ENCODE data around the gene PPP2R5A.
"Not testable (repeated sequence)": the region's sequence is repeated elsewhere in the genome, so short reads cannot be mapped to it uniquely, and the experiment has no call there.

PPP2R5A gene

DNA sequence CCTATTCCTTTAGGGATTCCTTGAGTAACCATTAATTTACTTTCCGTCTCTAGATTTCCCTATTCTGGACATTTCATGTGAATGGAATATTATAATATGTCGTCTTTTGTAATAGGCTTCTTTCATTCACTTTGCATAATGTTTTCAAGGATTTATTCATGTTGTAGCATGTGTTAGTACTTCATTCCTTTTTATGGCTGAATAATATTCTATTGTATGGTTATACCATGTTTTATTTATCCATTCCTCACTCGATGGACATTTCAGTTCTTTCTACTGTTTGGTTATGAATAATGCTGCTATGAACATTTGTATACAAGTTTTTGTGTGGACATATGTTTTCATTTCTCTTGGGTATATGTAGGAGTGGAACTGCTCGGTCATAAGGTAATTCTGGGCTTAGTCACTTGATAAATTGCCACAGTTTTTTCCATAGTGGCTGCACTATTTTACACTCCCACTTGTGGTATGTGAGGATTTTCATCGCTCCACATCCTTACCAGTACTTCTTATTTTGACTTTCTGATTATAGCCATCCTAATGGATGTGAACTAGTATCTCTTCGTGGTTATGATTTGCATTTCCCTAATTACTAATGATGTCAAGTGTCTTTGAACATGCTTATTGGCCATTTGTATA is 17.7 kb downstream of the PPP2R5A start:
- Histone ChIP-seq H3K9me2 (replicated peaks; ENCODE audit: insufficient read depth, low read length) (no peaks in the 10 kb centered on the region), H3K4me3 (ENCODE audit: insufficient read depth, low read length, poor library complexity, severe bottlenecking) (no peak overlapping the region), H3K9ac (ENCODE audit: low read length) (no peak overlapping the region), H3F3A (ENCODE audit: insufficient read depth) (no peaks in the 10 kb centered on the region; the same call in 1 of the 2 replicates), H3K36me3 (ENCODE audit: low read length) (peaks cover 11% of the 10 kb centered on the region; the same call in 1 of the 2 replicates), H3K4me2 (ENCODE audit: low read depth, low read length, poor library complexity, severe bottlenecking) (no peak overlapping the region), H3K79me2 (ENCODE audit: insufficient read depth, low read length) (peaks cover 86% of the 10 kb centered on the region), H4K20me1 (ENCODE audit: low read depth, low read length) (peaks cover 15% of the 10 kb centered on the region; the same call in 1 of the 2 replicates), H3K27ac (ENCODE audit: low read depth, low read length) (no peak overlapping the region), H2AFZ (ENCODE audit: low read depth, low read length, severe bottlenecking) (no peak overlapping the region), H3K27me3 (ENCODE audit: low read length) (no peaks in the 10 kb centered on the region), H3K9me3 (ENCODE audit: insufficient read depth, low read length) (no peaks in the 10 kb centered on the region)
- TF ChIP-seq EZH2phosphoT487 (conservative IDR thresholded peaks at IDR 0.05; ENCODE audit: low read length) = no peak

DNA sequence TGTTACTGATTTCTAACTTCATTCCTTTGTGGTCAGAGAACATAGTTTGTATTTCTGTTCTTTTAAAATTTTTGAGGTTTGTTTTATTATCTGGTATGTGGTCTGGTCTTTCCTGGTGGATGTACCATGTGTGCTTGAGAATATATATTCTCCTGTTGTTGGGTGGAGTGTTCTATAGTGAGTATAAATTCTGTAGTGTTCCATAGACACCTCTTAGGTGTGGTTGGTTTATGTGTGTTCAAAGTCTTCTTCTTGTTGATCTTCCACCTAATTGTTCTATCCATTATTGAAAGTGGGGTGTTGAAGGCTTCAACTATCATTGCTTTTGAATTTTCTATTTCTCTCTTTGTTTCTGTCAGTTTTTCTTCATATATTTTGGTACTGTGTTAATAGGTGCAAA is 20.1 kb downstream of the PPP2R5A start:
- no peak overlapping the region for H3K27ac ChIP-seq (ENCODE audit: low read depth, low read length)
- no peaks in the 10 kb centered on the region for H3K27me3 ChIP-seq (ENCODE audit: low read length)
- H4K20me1 ChIP-seq (ENCODE audit: low read depth, low read length) = peaks cover 14% of the 10 kb centered on the region; the same call in 1 of the 2 replicates
- peaks cover 12% of the 10 kb centered on the region; the same call in 1 of the 2 replicates for H3K36me3 ChIP-seq (ENCODE audit: low read length)
- H3K9me3 ChIP-seq (ENCODE audit: insufficient read depth, low read length) = no peaks in the 10 kb centered on the region
- no peak for TF ChIP-seq EZH2phosphoT487 (conservative IDR thresholded peaks at IDR 0.05; ENCODE audit: low read length)
- TF ChIP-seq, protein P1, sequence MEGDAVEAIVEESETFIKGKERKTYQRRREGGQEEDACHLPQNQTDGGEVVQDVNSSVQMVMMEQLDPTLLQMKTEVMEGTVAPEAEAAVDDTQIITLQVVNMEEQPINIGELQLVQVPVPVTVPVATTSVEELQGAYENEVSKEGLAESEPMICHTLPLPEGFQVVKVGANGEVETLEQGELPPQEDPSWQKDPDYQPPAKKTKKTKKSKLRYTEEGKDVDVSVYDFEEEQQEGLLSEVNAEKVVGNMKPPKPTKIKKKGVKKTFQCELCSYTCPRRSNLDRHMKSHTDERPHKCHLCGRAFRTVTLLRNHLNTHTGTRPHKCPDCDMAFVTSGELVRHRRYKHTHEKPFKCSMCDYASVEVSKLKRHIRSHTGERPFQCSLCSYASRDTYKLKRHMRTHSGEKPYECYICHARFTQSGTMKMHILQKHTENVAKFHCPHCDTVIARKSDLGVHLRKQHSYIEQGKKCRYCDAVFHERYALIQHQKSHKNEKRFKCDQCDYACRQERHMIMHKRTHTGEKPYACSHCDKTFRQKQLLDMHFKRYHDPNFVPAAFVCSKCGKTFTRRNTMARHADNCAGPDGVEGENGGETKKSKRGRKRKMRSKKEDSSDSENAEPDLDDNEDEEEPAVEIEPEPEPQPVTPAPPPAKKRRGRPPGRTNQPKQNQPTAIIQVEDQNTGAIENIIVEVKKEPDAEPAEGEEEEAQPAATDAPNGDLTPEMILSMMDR (IDR thresholded peaks at IDR 0.05; ENCODE audit: insufficient read depth, low read length, poor library complexity, severe bottlenecking) = no peak
- no peak overlapping the region for H3K4me3 ChIP-seq (ENCODE audit: insufficient read depth, low read length, poor library complexity, severe bottlenecking)
- H3K4me2 ChIP-seq (ENCODE audit: low read depth, low read length, poor library complexity, severe bottlenecking) = no peak overlapping the region
- H3K9ac ChIP-seq (ENCODE audit: low read length) = no peak overlapping the region
- no peaks in the 10 kb centered on the region; the same call in 1 of the 2 replicates for H3F3A ChIP-seq (ENCODE audit: insufficient read depth)
- no peak overlapping the region for H2AFZ ChIP-seq (ENCODE audit: low read depth, low read length, severe bottlenecking)
- H3K9me2 ChIP-seq (replicated peaks; ENCODE audit: insufficient read depth, low read length) = no peaks in the 10 kb centered on the region
- H3K79me2 ChIP-seq (ENCODE audit: insufficient read depth, low read length) = peaks cover 98% of the 10 kb centered on the region

DNA sequence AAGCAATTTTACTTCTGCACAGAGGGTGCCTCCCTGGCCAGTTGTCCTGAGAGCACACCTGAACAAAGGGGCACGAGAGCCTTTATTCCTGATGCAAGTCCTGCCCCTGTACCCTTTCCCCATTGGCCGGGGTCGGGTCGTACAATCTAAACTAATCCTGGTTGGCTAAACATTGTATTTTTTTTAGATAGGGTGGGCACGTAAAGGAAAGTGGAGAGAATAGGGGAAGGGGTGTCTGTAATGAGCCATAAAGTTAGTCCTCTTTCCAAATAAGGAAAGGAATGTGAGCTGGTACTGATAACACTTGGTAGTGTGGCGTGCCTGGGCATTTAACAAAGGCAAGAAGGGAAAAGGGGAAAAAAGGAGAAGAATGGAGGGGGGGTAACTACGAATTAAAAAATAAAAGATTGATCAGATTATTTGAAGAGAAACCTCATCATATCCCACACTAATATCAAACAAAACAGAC is 20.8 kb downstream of the PPP2R5A start:
- H2AFZ ChIP-seq (ENCODE audit: low read depth, low read length, severe bottlenecking); H3K4me3 ChIP-seq (ENCODE audit: insufficient read depth, low read length, poor library complexity, severe bottlenecking); H3K27ac ChIP-seq (ENCODE audit: low read depth, low read length); H3K9me3 ChIP-seq (ENCODE audit: insufficient read depth, low read length); H3K9ac ChIP-seq (ENCODE audit: low read length); H3K9me2 ChIP-seq (replicated peaks; ENCODE audit: insufficient read depth, low read length); H3K4me2 ChIP-seq (ENCODE audit: low read depth, low read length, poor library complexity, severe bottlenecking); H3F3A ChIP-seq (ENCODE audit: insufficient read depth); H3K27me3 ChIP-seq (ENCODE audit: low read length): not testable (repeated sequence)
- H3K79me2 ChIP-seq (ENCODE audit: insufficient read depth, low read length) = peaks cover 98% of the 10 kb centered on the region
- peaks cover 11% of the 10 kb centered on the region; the same call in 1 of the 2 replicates for H4K20me1 ChIP-seq (ENCODE audit: low read depth, low read length)
- H3K36me3 ChIP-seq (ENCODE audit: low read length) = peaks cover 12% of the 10 kb centered on the region; the same call in 1 of the 2 replicates

DNA sequence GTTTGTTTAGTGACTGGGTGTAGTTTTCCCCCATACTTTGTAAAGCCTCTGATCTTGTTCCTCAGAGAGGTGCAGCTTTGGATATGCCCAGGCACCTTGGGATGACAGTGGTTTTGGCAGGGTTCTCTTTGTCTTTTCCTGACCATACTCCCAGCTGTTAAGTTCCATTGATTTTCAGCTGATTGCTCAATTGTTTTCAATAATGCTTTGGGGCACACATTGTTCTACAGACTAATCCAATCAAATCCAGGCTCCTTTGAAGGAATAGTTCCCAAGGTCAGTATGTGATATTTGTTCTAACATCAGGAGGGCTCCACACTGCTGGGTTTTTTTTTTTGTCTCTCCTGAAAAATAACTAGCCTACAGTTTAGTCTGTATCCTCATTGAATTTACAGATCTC is 24.8 kb downstream of the PPP2R5A start:
- Histone ChIP-seq H3K9me3 (ENCODE audit: insufficient read depth, low read length) (no peaks in the 10 kb centered on the region), H3F3A (ENCODE audit: insufficient read depth) (no peaks in the 10 kb centered on the region; the same call in 1 of the 2 replicates), H3K4me2 (ENCODE audit: low read depth, low read length, poor library complexity, severe bottlenecking) (no peak overlapping the region), H2AFZ (ENCODE audit: low read depth, low read length, severe bottlenecking) (no peak overlapping the region), H3K4me3 (ENCODE audit: insufficient read depth, low read length, poor library complexity, severe bottlenecking) (no peak overlapping the region), H3K36me3 (ENCODE audit: low read length) (peaks cover 8% of the 10 kb centered on the region; the same call in 1 of the 2 replicates), H3K9me2 (replicated peaks; ENCODE audit: insufficient read depth, low read length) (no peaks in the 10 kb centered on the region), H3K27me3 (ENCODE audit: low read length) (no peaks in the 10 kb centered on the region), H3K9ac (ENCODE audit: low read length) (no peak overlapping the region), H3K27ac (ENCODE audit: low read depth, low read length) (no peak overlapping the region), H3K79me2 (ENCODE audit: insufficient read depth, low read length) (peaks cover 94% of the 10 kb centered on the region), H4K20me1 (ENCODE audit: low read depth, low read length) (no peaks in the 10 kb centered on the region; the same call in 1 of the 2 replicates)
- TF ChIP-seq EZH2phosphoT487 (conservative IDR thresholded peaks at IDR 0.05; ENCODE audit: low read length) = no peak
- TF ChIP-seq, protein P1 (IDR thresholded peaks at IDR 0.05; ENCODE audit: insufficient read depth, low read length, poor library complexity, severe bottlenecking) = no peak

Measured in SU-DHL-6 (cell line).